HepG2 (cell line): ENCODE results near the gene CD244. TPM values are rescaled to one million over a fixed set of nuclear protein-coding genes. Genes with fewer than 3 reads are reported as not detected.

Experiments
- ATAC-seq: fragments of 200-7000 bp; cut with Tn5 transposase; 3 replicates; pipeline ENCODE4 v1.9.1; 2020; ENCODE audit warnings: mild to moderate bottlenecking, moderate library complexity
- BruUV-seq: library from RNA; stranded (reverse); fragments of 400-500 nt; replicated peaks from 2 replicates; lab custom pipeline; 2021; lab: Mats Ljungman, UMichigan
- CTCF ChIA-PET: fragments of 300-600 bp; formaldehyde crosslinking; extraction: SDS; loops from one replicate; lab custom pipeline; 2021; ENCODE audit warnings: low total read pairs, inconsistent platforms, low intra/inter-chr PET ratio; lab: Yijun Ruan, JAX
- POLR2A ChIA-PET: fragments of 350-600 bp; sonication (Branson Sonifier 250); formaldehyde crosslinking; loops from one replicate; lab custom pipeline; 2020; ENCODE audit warnings: antibody characterized with exemption, inconsistent platforms; lab: Yijun Ruan, JAX
- DNase-seq: peaks from one replicate; pipeline ENCODE4 v3.0.0-alpha.2; 2015; ENCODE audit warnings: low spot score
- FAIRE-seq: peaks from 3 replicates; lab custom pipeline; 2011; peaks lifted over from hg19 to GRCh38; lab: Jason Lieb, UNC
- H2AFZ ChIP-seq: one replicate; pipeline ENCODE4 v1.6.1; 2011; ENCODE audit warnings: low read length, inconsistent platforms
- H3K27ac ChIP-seq: fragments of 300-600 bp; 3 replicates; pipeline ENCODE4 v1.8.0; 2011; ENCODE audit warnings: mixed run types, mild to moderate bottlenecking, mixed read lengths, low read length, inconsistent platforms; ENCODE audit not compliant: insufficient read depth; ENCODE audit errors: extremely low read length
- H3K27me3 ChIP-seq, 2 experiments: fragments of 200-600 bp in 1 of 2; 2 replicates in 1 of 2; 3 replicates in 1 of 2; pipeline versions ENCODE4 v1.6.0 to v1.8.0; 2011; ENCODE audit warnings: low read length in 2 of 2, mild to moderate bottlenecking in 2 of 2, moderate library complexity in 2 of 2, inconsistent platforms in 1 of 2; ENCODE audit not compliant: insufficient read depth in 2 of 2, control insufficient read depth in 1 of 2
- H3K36me3 ChIP-seq, 2 experiments: fragments of 200-600 bp in 1 of 2; replicated peaks in 1 of 2; 2 replicates in 1 of 2; 3 replicates in 1 of 2; pipeline versions ENCODE4 v1.5.1 to v1.8.0; 2011; ENCODE audit warnings: low read length in 2 of 2, inconsistent platforms in 1 of 2; ENCODE audit not compliant: insufficient read depth in 2 of 2, control insufficient read depth in 1 of 2
- H3K4me1 ChIP-seq: 2 replicates; pipeline ENCODE4 v1.5.1; 2012; ENCODE audit warnings: low read length, inconsistent platforms; ENCODE audit not compliant: insufficient read depth
- H3K4me2 ChIP-seq: 2 replicates; pipeline ENCODE4 v1.6.0; 2011; ENCODE audit warnings: low read depth, low read length, inconsistent platforms
- H3K4me3 ChIP-seq, 3 experiments: fragments of 200-600 bp in 1 of 3; sonication (generic), shearing (Covaris generic) in 1 of 3; replicated peaks in 1 of 3; 2 replicates each; pipeline ENCODE4 v1.5.1; 2011 to 2016; ENCODE audit warnings: low read length in 3 of 3, inconsistent platforms in 2 of 3, low read depth in 2 of 3, mild to moderate bottlenecking in 2 of 3, control low read depth in 1 of 3, mixed read lengths in 1 of 3; ENCODE audit not compliant: insufficient read depth in 1 of 3
- H3K79me2 ChIP-seq: one replicate; pipeline ENCODE4 v1.6.1; 2011; ENCODE audit warnings: low read length, inconsistent platforms; ENCODE audit not compliant: insufficient read depth
- H3K9ac ChIP-seq: 2 replicates; pipeline ENCODE4 v1.6.0; 2011; ENCODE audit warnings: mild to moderate bottlenecking, low read depth, low read length, inconsistent platforms; ENCODE audit not compliant: insufficient read depth
- H3K9me3 ChIP-seq: 2 replicates; pipeline ENCODE4 v1.5.1; 2012; ENCODE audit warnings: mild to moderate bottlenecking, low read length
- H4K20me1 ChIP-seq: 2 replicates; pipeline ENCODE4 v1.6.0; 2011; ENCODE audit warnings: inconsistent platforms, mild to moderate bottlenecking, low read length, moderate library complexity; ENCODE audit not compliant: insufficient read depth
- ADNP ChIP-seq: sonication (generic); formaldehyde crosslinking; IDR thresholded peaks from 2 replicates; pipeline ENCODE4 v1.4.0; 2020; ENCODE audit warnings: missing genetic modification reagents
- ATF7-NPFF ChIP-seq: sonication (generic); formaldehyde crosslinking; IDR thresholded peaks from 2 replicates; pipeline ENCODE4 v1.8.1; 2023; ENCODE audit warnings: mild to moderate bottlenecking, low read depth, missing genetic modification reagents, moderate library complexity
- CHCHD3 ChIP-seq: sonication (generic); formaldehyde crosslinking; IDR thresholded peaks from 2 replicates; pipeline ENCODE4 v1.8.0; 2022; ENCODE audit warnings: mild to moderate bottlenecking, missing genetic modification reagents, moderate library complexity
- ELF4 ChIP-seq: sonication (generic); formaldehyde crosslinking; IDR thresholded peaks from 2 replicates; pipeline ENCODE4 v1.5.0; 2020; ENCODE audit warnings: missing genetic modification reagents, mild to moderate bottlenecking, moderate library complexity, borderline replicate concordance
- HNRNPLL ChIP-seq: fragments of 200-400 bp; formaldehyde crosslinking; IDR thresholded peaks from 2 replicates; pipeline ENCODE4 v1.6.1; 2017; ENCODE audit warnings: mild to moderate bottlenecking, low read depth, low read length; ENCODE audit not compliant: poor library complexity, severe bottlenecking
- KLF9 ChIP-seq: IDR thresholded peaks from 2 replicates; pipeline ENCODE4 v1.6.1; 2016; ENCODE audit warnings: low read depth
- MAFG ChIP-seq: sonication (generic); formaldehyde crosslinking; IDR thresholded peaks from 2 replicates; pipeline ENCODE4 v1.5.1; 2020; ENCODE audit warnings: mild to moderate bottlenecking, missing genetic modification reagents
- MEF2D ChIP-seq: sonication (generic); formaldehyde crosslinking; IDR thresholded peaks from 2 replicates; pipeline ENCODE4 v1.5.1; 2020; ENCODE audit warnings: mild to moderate bottlenecking, missing genetic modification reagents
- MTERF4 ChIP-seq: sonication (generic); formaldehyde crosslinking; IDR thresholded peaks from 2 replicates; pipeline ENCODE4 v1.8.0; 2023; ENCODE audit warnings: mild to moderate bottlenecking, missing genetic modification reagents
- NFIC ChIP-seq: IDR thresholded peaks from 2 replicates; pipeline ENCODE4 v1.6.1; 2012; ENCODE audit warnings: mild to moderate bottlenecking, low read length, inconsistent platforms
- PCBP2 ChIP-seq: fragments of 200-400 bp; formaldehyde crosslinking; optimal IDR thresholded peaks from 2 replicates; pipeline ENCODE3; 2018; ENCODE audit warnings: low read length, low read depth; ENCODE audit not compliant: poor library complexity, severe bottlenecking
- RARA ChIP-seq: IDR thresholded peaks from 2 replicates; pipeline ENCODE4 v1.6.1; 2016; ENCODE audit warnings: missing genetic modification reagents, missing compliant biosample characterization
- RBAK ChIP-seq: sonication (generic); formaldehyde crosslinking; IDR thresholded peaks from 2 replicates; pipeline ENCODE4 v1.5.1; 2020; ENCODE audit warnings: mild to moderate bottlenecking, missing genetic modification reagents
- SAFB2 ChIP-seq: sonication (generic); formaldehyde crosslinking; IDR thresholded peaks from 2 replicates; pipeline ENCODE4 v1.5.1; 2020; ENCODE audit warnings: missing genetic modification reagents, low read depth, mild to moderate bottlenecking, borderline replicate concordance
- SAP130 ChIP-seq: IDR thresholded peaks from 2 replicates; pipeline ENCODE4 v1.6.1; 2016; ENCODE audit warnings: low read depth
- YEATS2 ChIP-seq: sonication (generic); formaldehyde crosslinking; IDR thresholded peaks from 2 replicates; pipeline ENCODE4 v1.4.0; 2020; ENCODE audit warnings: missing genetic modification reagents, borderline replicate concordance
- ZFP36 ChIP-seq: fragments of 150-350 bp; IDR thresholded peaks from 2 replicates; pipeline ENCODE4 v1.6.1; 2018; ENCODE audit warnings: borderline replicate concordance, low read length, low read depth; ENCODE audit not compliant: partially characterized antibody
- ZNF136 ChIP-seq: sonication (generic); formaldehyde crosslinking; IDR thresholded peaks from 2 replicates; pipeline ENCODE4 v1.8.1; 2022; ENCODE audit warnings: low read depth, mild to moderate bottlenecking, moderate library complexity, missing genetic modification reagents
- ZNF160 ChIP-seq: sonication (generic); formaldehyde crosslinking; IDR thresholded peaks from 2 replicates; pipeline ENCODE4 v1.8.0; 2022; ENCODE audit warnings: mild to moderate bottlenecking, inconsistent platforms, missing genetic modification reagents
- ZNF251 ChIP-seq: sonication (generic); formaldehyde crosslinking; IDR thresholded peaks from 2 replicates; pipeline ENCODE4 v1.9.0; 2021; ENCODE audit warnings: mild to moderate bottlenecking, missing genetic modification reagents
- ZNF292 ChIP-seq: sonication (generic); formaldehyde crosslinking; IDR thresholded peaks from 2 replicates; pipeline ENCODE4 v1.8.1; 2022; ENCODE audit warnings: mild to moderate bottlenecking, low read depth, missing genetic modification reagents, borderline replicate concordance
- ZNF382 ChIP-seq: sonication (generic); formaldehyde crosslinking; IDR thresholded peaks from 2 replicates; pipeline ENCODE4 v1.5.0; 2020; ENCODE audit warnings: missing genetic modification reagents, mild to moderate bottlenecking, borderline replicate concordance
- ZNF460 ChIP-seq: sonication (generic); formaldehyde crosslinking; IDR thresholded peaks from 2 replicates; pipeline ENCODE4 v1.5.1; 2020; ENCODE audit warnings: missing genetic modification reagents, mild to moderate bottlenecking, borderline replicate concordance
- ZNF484 ChIP-seq: sonication (generic); formaldehyde crosslinking; IDR thresholded peaks from 2 replicates; pipeline ENCODE4 v1.5.1; 2020; ENCODE audit warnings: mild to moderate bottlenecking, low read depth, missing genetic modification reagents, borderline replicate concordance
- ZNF543 ChIP-seq: sonication (generic); formaldehyde crosslinking; IDR thresholded peaks from 2 replicates; pipeline ENCODE4 v1.4.0; 2020; ENCODE audit warnings: mild to moderate bottlenecking, missing genetic modification reagents
- ZNF614 ChIP-seq: IDR thresholded peaks from 2 replicates; pipeline ENCODE4 v1.6.1; 2018; ENCODE audit warnings: missing biosample characterization, missing genetic modification reagents, inconsistent platforms, borderline replicate concordance
- ZNF772 ChIP-seq: sonication (generic); formaldehyde crosslinking; IDR thresholded peaks from 2 replicates; pipeline ENCODE4 v1.5.0; 2020; ENCODE audit warnings: mild to moderate bottlenecking, missing genetic modification reagents
- WGBS: methylation state at CpG from one replicate; pipeline ENCODE4 v1.1.6; 2017; ENCODE audit warnings: low lambda C conversion rate; 5-methylcytosine and 5-hydroxymethylcytosine counted together
- in situ Hi-C: cut with HindIII; loops from 2 replicates; pipeline ENCODE4 v1.10.0; 2017; ENCODE audit warnings: low pct_unique_long_range_greater_than_20kb; ENCODE audit not compliant: extremely low pct_ligation_motif_present
- intact Hi-C: fragments of 100-400 bp; cut with micrococcal nuclease; formaldehyde crosslinking; loops from one replicate; pipeline ENCODE4 v1.10.0; 2022; ENCODE audit not compliant: unreplicated experiment
- polyA plus RNA-seq, 8 experiments: library from polyadenylated mRNA; depleted of rRNA in 3 of 8; stranded (reverse) in 7 of 8; unstranded in 1 of 8; fragments of >200 nt; fragmentation: Illumina TruSeq in 4 of 8; extraction: Trizol in 4 of 8; gene quantifications; 2 replicates each; pipeline versions ENCODE4 v1.2.1 to v1.2.3, GENCODE V29; 2011 to 2016; ENCODE audit warnings: low read depth in 4 of 8, missing spikeins in 1 of 8, mixed read lengths in 1 of 8; ENCODE audit not compliant: insufficient read depth in 1 of 8
- total RNA-seq, 5 experiments: library from RNA; depleted of rRNA; stranded (reverse); fragments of >200 nt; fragmentation: Illumina TruSeq; extraction: Trizol; gene quantifications; 2 replicates each; pipeline ENCODE4 v1.2.3, GENCODE V29; 2016; ENCODE audit warnings: low read depth in 1 of 5

The CD244 gene
- total and polyA plus RNA-seq, 2 of the 13 experiments (the other 11 are each of a cell fraction or from before 2014, with no cell fraction given): 0.09 TPM; not detected in 1

GRCh38 chr1:160781186-160781766 is 81.4 kb downstream of the CD244 start (continued):
- TF ChIP-seq ZNF251 (CRISPR knock-in tag) (no peak), ZNF160 (CRISPR knock-in tag) (no peak), ZNF292 (CRISPR knock-in tag) (no peak), RARA (CRISPR knock-in tag) (no peak), NFIC (no peak), ZNF772 (CRISPR knock-in tag) (no peak), KLF9 (CRISPR knock-in tag) (no peak), ZNF136 (no peak)

GRCh38 chr1:160780398-160780755 is 82.3 kb downstream of the CD244 start:
- no peak overlapping the region for H3K27ac ChIP-seq
- H4K20me1 ChIP-seq: no peaks in the 10 kb centered on the region
- 6% methylated on average over 2 of the region's 2 CpGs for WGBS
- no peak overlapping the region for H3K4me2 ChIP-seq
- H3K4me1 ChIP-seq: no peaks in the 10 kb centered on the region
- BruUV-seq: no TSS peak
- CTCF ChIA-PET: no interaction called here
- TF ChIP-seq YEATS2 (CRISPR knock-in tag) (no peak), ZNF382 (CRISPR knock-in tag) (no peak), ZNF614 (no peak), MTERF4 (CRISPR knock-in tag) (no peak), MEF2D (CRISPR knock-in tag) (no peak), SAFB2 (CRISPR knock-in tag) (no peak), ATF7-NPFF (CRISPR knock-in tag) (no peak), SAP130 (CRISPR knock-in tag) (no peak), MAFG (CRISPR knock-in tag) (no peak), HNRNPLL (no peak), ZNF543 (CRISPR knock-in tag) (no peak), ADNP (CRISPR knock-in tag) (no peak), ZNF460 (CRISPR knock-in tag) (no peak), ELF4 (CRISPR knock-in tag) (no peak), ZNF484 (CRISPR knock-in tag) (no peak), ZFP36 (no peak), PCBP2 (no peak), RBAK (no peak), CHCHD3 (CRISPR knock-in tag) (no peak)
- H2AFZ ChIP-seq: no peak overlapping the region
- no peak overlapping the region for H3K9ac ChIP-seq
- H3K79me2 ChIP-seq: no peaks in the 10 kb centered on the region
- DNase-seq (no peak), FAIRE-seq (no peak), ATAC-seq (no peak)
- POLR2A ChIA-PET: no interaction called here
- no peak overlapping the region for H3K4me3 ChIP-seq
- H3K27me3 ChIP-seq: peaks cover 0 to 5% of the 10 kb centered on the region in 2 experiments; a peak in 2 of 5 replicates
- H3K36me3 ChIP-seq: no peaks in the 10 kb centered on the region
- intact Hi-C loops (loop anchor here (2.0 kb wide), 1 partner anchor 170 kb away; no protein-coding TSS in a partner anchor), in situ Hi-C loops (no loop called here)
- no peaks in the 10 kb centered on the region for H3K9me3 ChIP-seq
